Karpas-422 (cell line): ENCODE data around the gene ACSL6. TPM values are rescaled to one million over a fixed set of nuclear protein-coding genes. Genes with fewer than 3 reads are reported as not detected.

Experiments
- DNase-seq: peaks from one replicate; pipeline ENCODE4 v3.0.0-alpha.2; 2015
- H2AFZ ChIP-seq: fragments of 200-600 bp; sonication (generic); 2 replicates; pipeline ENCODE4 v1.6.1; 2014; ENCODE audit warnings: antibody characterized with exemption, low read length, mixed read lengths
- H3K27ac ChIP-seq: fragments of 200-600 bp; sonication (generic); 2 replicates; pipeline ENCODE4 v1.5.1; 2014; ENCODE audit warnings: mild to moderate bottlenecking, low read length, moderate library complexity
- H3K27me3 ChIP-seq: fragments of 200-600 bp; sonication (generic); 2 replicates; pipeline ENCODE4 v1.6.1; 2014; ENCODE audit warnings: low read length, mixed read lengths
- H3K36me3 ChIP-seq: fragments of 200-600 bp; sonication (generic); 2 replicates; pipeline ENCODE4 v1.6.1; 2014; ENCODE audit warnings: low read length, mixed read lengths; ENCODE audit not compliant: insufficient read depth
- H3K4me1 ChIP-seq: fragments of 200-600 bp; sonication (generic); 2 replicates; pipeline ENCODE4 v1.6.1; 2014; ENCODE audit warnings: mild to moderate bottlenecking, low read length, mixed read lengths
- H3K4me2 ChIP-seq: fragments of 200-600 bp; sonication (generic); 2 replicates; pipeline ENCODE4 v1.6.1; 2014; ENCODE audit warnings: low read length, low read depth, mild to moderate bottlenecking; ENCODE audit not compliant: poor library complexity, severe bottlenecking
- H3K4me3 ChIP-seq: fragments of 200-600 bp; sonication (generic); 2 replicates; pipeline ENCODE4 v1.5.1; 2014; ENCODE audit warnings: mild to moderate bottlenecking, antibody characterized with exemption, low read length, mixed read lengths
- H3K79me2 ChIP-seq: fragments of 200-600 bp; sonication (generic); 2 replicates; pipeline ENCODE4 v1.6.1; 2014; ENCODE audit warnings: mild to moderate bottlenecking, low read length, mixed read lengths
- H3K9ac ChIP-seq: fragments of 200-600 bp; sonication (generic); 2 replicates; pipeline ENCODE4 v1.6.0; 2014; ENCODE audit warnings: low read length
- H3K9me2 ChIP-seq: fragments of 200-600 bp; sonication (generic), shearing (Covaris generic); replicated peaks from 2 replicates; pipeline ENCODE4 v1.6.0; 2014; ENCODE audit warnings: mild to moderate bottlenecking, low read length, moderate library complexity; ENCODE audit not compliant: insufficient read depth
- H3K9me3 ChIP-seq: fragments of 300-700, 200-600 bp; sonication (generic); 2 replicates; pipeline ENCODE4 v1.6.1; 2014; ENCODE audit warnings: low read length, mixed read lengths
- H4K20me1 ChIP-seq: fragments of 200-600 bp; sonication (generic); 2 replicates; pipeline ENCODE4 v1.6.1; 2014; ENCODE audit warnings: mild to moderate bottlenecking, antibody characterized with exemption, low read length, low read depth; ENCODE audit not compliant: insufficient read depth
- total RNA-seq: library from RNA; depleted of rRNA; stranded (reverse); fragments of >200 nt; shearing (Covaris generic); gene quantifications from 2 replicates; pipeline ENCODE4 v1.2.3, GENCODE V29; 2014; ENCODE audit warnings: low replicate concordance

Gene ACSL6
- total RNA-seq, 1 experiment from 2014 or later: not detected

DNA sequence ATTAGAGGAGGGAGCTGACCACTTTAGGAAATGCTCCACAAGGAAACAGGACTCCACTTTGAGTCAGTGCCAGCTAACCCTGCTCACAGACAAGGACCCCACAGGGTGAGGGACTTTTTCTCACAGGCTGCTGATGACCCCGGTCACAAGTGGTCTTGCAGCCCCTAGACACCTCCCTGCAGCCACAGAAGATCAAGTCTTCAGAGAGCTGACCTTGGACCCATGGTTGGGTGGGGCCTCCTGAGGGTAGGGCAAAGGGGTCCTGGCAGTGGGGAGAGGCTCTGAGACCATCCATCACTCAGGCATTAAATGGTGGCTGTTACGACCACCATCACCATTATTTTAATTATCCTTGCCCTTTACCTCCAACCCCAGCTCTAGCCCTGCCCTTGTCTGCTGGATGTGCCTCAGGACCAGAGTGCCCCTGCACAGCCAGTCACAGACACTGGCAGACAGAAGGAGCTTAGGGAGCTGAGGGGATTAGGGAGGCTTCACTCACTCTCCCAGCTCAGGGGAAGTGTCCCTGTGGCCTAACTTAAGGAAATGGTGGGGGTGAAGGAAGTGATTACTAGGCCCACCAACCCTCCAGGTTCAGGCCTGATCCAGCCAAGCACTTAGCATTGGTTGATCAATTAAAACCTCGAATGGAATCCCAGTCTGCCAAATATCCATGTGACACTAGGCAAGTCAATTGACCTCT, 1.6 kb downstream of the ACSL6 start:
- Histone ChIP-seq H3K79me2 (no peaks in the 10 kb centered on the region), H4K20me1 (0 out of 2 replicates have a peak, but pooled peaks cover 3% of the 10 kb centered on the region), H3K9ac (no peak overlapping the region), H3K4me3 (no peak overlapping the region), H3K9me3 (no peaks in the 10 kb centered on the region), H3K4me2 (no peak overlapping the region), H3K27ac (no peak overlapping the region), H3K9me2 (no peaks in the 10 kb centered on the region), H3K36me3 (no peaks in the 10 kb centered on the region), H2AFZ (no peak overlapping the region), H3K4me1 (no peaks in the 10 kb centered on the region), H3K27me3 (no peaks in the 10 kb centered on the region; the same call in 1 of the 2 replicates)
- no peak for DNase-seq

DNA sequence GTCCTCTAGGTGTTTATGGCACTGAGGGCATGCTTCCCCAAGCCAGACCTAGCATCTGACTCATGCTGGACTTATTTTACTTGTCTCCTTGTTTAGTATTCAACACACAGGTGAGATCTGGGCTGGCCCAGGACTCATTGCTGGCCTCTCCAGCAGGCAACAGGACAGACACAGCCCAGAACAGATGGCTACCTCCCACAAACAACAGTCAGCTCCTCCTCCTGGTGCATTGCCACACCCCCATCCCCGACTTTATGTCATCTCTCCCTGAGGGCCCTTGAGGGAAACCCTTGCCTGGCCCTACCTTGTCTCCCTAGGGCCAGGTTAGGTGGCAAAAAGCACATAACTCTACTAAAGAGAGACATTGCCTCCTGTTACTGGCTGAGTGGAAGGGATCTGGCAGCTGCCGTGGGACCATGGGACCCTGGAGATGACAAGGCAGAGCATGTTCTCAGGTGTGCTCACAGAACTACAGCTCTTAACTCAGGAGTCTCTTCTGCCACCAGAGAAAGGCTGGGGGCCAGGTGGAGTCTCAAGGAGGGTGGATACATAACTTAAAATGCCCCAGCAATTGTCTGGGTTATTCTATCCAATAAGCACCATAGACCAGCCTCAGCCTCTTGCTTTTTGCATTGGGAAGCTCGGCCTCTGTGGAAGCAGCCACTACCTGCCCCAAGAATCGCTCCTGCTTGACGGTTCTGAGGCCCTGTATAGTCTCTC, 2.3 kb downstream of the ACSL6 start:
- peak; percentile 44 for DNase-seq

DNA sequence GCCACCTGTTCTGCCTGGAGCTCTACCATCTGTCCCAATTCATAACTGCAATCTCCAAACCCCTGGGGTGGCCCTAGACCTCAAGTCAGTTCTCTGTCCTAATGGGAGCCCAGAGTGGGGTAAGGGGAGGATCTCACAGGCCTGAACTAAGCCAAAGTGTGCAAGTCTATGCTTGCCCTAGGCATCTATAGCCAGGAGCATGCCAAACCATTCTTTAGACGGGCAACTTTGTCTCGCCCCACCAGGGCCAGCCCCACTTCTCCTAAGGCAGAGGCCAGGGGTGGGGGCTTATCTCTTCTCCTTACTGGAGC, 3.3 kb downstream of the ACSL6 start:
- H3K36me3 ChIP-seq: no peaks in the 10 kb centered on the region
- H3K9me3 ChIP-seq: no peaks in the 10 kb centered on the region
- no peaks in the 10 kb centered on the region for H3K79me2 ChIP-seq
- H3K4me2 ChIP-seq: no peak overlapping the region
- no peaks in the 10 kb centered on the region for H3K9me2 ChIP-seq
- no peak overlapping the region for H3K4me3 ChIP-seq
- no peaks in the 10 kb centered on the region for H3K4me1 ChIP-seq
- no peaks in the 10 kb centered on the region; the same call in 1 of the 2 replicates for H3K27me3 ChIP-seq
- H3K9ac ChIP-seq: no peak overlapping the region
- H3K27ac ChIP-seq: no peak overlapping the region
- no peak for DNase-seq
- no peak overlapping the region for H2AFZ ChIP-seq
- 0 out of 2 replicates have a peak, but pooled peaks cover 3% of the 10 kb centered on the region for H4K20me1 ChIP-seq

More for the DNA sequence above, 2.3 kb downstream of the ACSL6 start:
- Histone ChIP-seq H3K27ac (no peak overlapping the region), H3K9me3 (no peaks in the 10 kb centered on the region), H3K9me2 (no peaks in the 10 kb centered on the region), H3K4me3 (no peak overlapping the region), H3K36me3 (no peaks in the 10 kb centered on the region), H3K79me2 (no peaks in the 10 kb centered on the region), H3K4me2 (no peak overlapping the region), H3K27me3 (no peaks in the 10 kb centered on the region; the same call in 1 of the 2 replicates), H3K9ac (no peak overlapping the region), H4K20me1 (0 out of 2 replicates have a peak, but pooled peaks cover 3% of the 10 kb centered on the region), H2AFZ (no peak overlapping the region), H3K4me1 (no peaks in the 10 kb centered on the region)

DNA sequence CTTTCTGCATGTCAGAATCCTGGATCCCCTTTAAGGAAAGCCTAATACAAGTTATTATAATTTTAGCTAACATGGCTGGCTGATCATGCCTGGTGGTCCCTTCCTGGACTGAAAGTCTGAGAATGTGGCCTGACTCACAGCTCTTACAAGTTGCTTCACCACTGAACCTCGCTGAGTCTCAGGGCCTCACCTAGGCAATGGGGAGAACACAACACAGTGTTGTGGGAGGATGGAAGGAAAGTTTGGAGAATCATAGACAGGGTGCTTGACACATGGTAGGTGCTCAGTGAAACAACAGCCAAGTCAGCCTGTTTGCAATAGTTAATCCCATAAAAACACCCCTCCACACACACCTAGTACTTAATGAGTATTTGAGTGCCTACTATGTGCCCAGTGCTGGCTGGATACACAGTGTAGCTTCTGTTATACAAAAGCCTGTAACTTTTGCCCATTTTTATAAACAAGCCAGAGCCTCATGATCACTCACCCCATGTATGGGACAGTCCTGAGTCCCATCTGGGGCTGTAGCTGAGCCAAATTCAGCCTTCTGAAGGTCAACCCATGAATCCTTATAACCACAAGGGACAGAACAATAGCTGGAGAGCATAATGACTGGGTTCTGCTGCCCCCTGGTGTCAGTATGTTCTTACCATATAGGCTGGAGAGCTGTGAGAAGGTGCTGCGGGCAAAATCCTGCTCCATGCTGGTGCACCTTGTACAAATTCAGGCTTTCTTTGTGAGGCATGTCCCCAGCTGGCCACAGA, 3.9 kb downstream of the ACSL6 start:
- no peak overlapping the region for H3K4me2 ChIP-seq
- H3K9ac ChIP-seq: no peak overlapping the region
- H4K20me1 ChIP-seq: 0 out of 2 replicates have a peak, but pooled peaks cover 3% of the 10 kb centered on the region
- H3K36me3 ChIP-seq: no peaks in the 10 kb centered on the region
- DNase-seq: peak; percentile 94
- H3K27me3 ChIP-seq: no peaks in the 10 kb centered on the region; the same call in 1 of the 2 replicates
- no peaks in the 10 kb centered on the region for H3K9me3 ChIP-seq
- no peak overlapping the region for H3K27ac ChIP-seq
- no peaks in the 10 kb centered on the region for H3K9me2 ChIP-seq
- H3K4me1 ChIP-seq: no peaks in the 10 kb centered on the region
- H3K79me2 ChIP-seq: no peaks in the 10 kb centered on the region
- no peak overlapping the region for H2AFZ ChIP-seq
- H3K4me3 ChIP-seq: no peak overlapping the region

DNA sequence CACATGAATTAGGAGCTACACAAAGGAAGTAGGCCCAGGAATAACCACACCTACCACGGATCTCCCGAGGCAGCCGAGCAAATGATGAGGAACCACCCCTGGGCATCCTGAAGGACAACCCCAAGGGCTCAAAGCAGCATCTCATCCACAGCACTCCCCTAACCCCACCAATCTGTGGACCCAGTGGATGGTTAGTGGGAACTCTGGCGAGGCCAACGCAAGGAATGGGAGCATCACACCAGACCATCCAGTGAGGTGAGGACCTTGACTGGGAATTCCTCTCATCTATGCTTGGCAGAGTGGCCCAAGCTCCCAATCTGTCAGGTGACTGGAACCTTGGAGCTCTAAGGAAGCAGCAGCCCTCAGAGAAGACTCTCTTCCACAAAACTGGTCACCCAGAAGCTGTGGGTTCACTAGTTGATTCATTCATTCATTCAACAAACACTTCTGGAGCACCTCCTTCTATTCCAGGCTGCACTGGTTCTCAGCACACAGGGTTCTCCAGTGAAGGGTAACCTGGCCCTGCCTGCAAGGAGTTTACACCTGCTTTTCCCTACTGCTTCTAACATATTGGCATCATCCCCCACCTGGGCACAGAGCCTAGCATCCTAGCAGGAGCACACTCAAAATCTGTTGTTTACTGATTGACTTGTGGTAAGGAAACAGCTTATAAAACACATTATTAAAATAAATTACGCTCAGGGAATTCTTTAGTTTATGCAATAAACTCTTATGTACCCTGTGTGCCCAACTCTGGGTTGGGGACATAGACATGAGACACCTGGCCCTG, 4.9 kb downstream of the ACSL6 start:
- H3K9me3 ChIP-seq: no peaks in the 10 kb centered on the region
- H3K9me2 ChIP-seq: no peaks in the 10 kb centered on the region
- no peak overlapping the region for H3K9ac ChIP-seq
- H3K4me3 ChIP-seq: no peak overlapping the region
- H2AFZ ChIP-seq: no peak overlapping the region
- 0 out of 2 replicates have a peak, but pooled peaks cover 3% of the 10 kb centered on the region for H4K20me1 ChIP-seq
- DNase-seq: no peak
- no peaks in the 10 kb centered on the region for H3K36me3 ChIP-seq
- H3K4me1 ChIP-seq: no peaks in the 10 kb centered on the region
- no peak overlapping the region for H3K27ac ChIP-seq
- H3K27me3 ChIP-seq: no peaks in the 10 kb centered on the region; the same call in 1 of the 2 replicates
- no peak overlapping the region for H3K4me2 ChIP-seq
- no peaks in the 10 kb centered on the region for H3K79me2 ChIP-seq

DNA sequence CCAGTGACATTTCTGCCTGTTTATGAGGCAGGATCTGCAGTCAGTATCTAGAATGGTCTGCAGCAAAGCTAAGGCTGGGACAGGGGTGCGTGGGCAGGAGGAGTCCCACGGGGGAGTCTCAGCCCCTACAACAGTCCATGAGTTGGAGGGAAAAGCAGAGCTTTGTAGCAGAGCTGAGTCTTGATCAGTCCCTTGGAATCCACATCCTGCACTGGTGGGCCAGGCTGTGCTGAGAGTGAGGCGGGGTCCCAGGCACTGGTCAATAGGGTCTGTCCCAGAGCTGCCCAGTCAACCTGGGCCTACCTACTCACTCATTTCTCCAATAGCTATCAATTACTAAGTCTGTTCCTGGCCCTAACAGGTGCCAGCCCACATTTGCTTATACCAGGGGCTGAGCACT, 5.9 kb downstream of the ACSL6 start:
- Histone ChIP-seq H3K79me2 (no peaks in the 10 kb centered on the region), H3K9ac (no peak overlapping the region), H3K36me3 (no peaks in the 10 kb centered on the region), H3K27me3 (no peaks in the 10 kb centered on the region; the same call in 1 of the 2 replicates), H3K9me3 (no peaks in the 10 kb centered on the region), H3K9me2 (no peaks in the 10 kb centered on the region), H3K27ac (no peak overlapping the region), H4K20me1 (0 out of 2 replicates have a peak, but pooled peaks cover 3% of the 10 kb centered on the region), H3K4me1 (no peaks in the 10 kb centered on the region), H2AFZ (no peak overlapping the region), H3K4me3 (no peak overlapping the region), H3K4me2 (no peak overlapping the region)
- DNase-seq: no peak

DNA sequence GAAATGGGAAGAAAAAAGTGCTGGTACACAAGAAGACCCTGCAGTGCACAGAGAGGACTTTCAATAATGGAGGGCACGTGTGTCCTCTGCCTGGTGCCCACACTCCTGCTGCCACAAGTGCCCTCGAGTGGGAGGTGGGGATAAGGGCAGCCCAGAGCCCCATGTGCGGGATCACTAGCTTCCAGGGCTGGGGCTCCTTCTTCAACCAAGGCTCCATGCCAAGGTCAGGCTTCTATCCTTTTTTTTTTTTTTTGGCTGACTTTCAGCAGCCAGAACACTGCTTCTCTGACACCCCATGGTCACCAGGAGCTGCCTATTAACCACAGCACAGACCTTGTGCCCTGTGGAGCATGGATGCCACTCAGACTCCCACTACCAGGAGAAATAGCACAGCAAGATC, 7.5 kb downstream of the ACSL6 start:
- H3K4me1 ChIP-seq: no peaks in the 10 kb centered on the region
- no peak for DNase-seq

More for the DNA sequence above, 7.5 kb downstream of the ACSL6 start:
- Histone ChIP-seq H3K4me2 (no peak overlapping the region), H2AFZ (no peak overlapping the region), H3K9ac (no peak overlapping the region), H3K27ac (no peak overlapping the region), H4K20me1 (0 out of 2 replicates have a peak, but pooled peaks cover 3% of the 10 kb centered on the region), H3K9me2 (no peaks in the 10 kb centered on the region), H3K36me3 (no peaks in the 10 kb centered on the region), H3K4me3 (no peak overlapping the region), H3K79me2 (no peaks in the 10 kb centered on the region), H3K9me3 (no peaks in the 10 kb centered on the region), H3K27me3 (no peaks in the 10 kb centered on the region; the same call in 1 of the 2 replicates)
